OCI-LY7 (cell line): Measurements from ENCODE around the gene FBXW7.

ENCODE experiments used
- EZH2phosphoT487 ChIP-seq: fragments of 200-600 bp; sonication (generic); IDR thresholded peaks from 2 replicates; pipeline ENCODE4 v1.6.1; 2018; ENCODE audit warnings: low read depth, borderline replicate concordance, mild to moderate bottlenecking, mixed run types, antibody characterized with exemption, low read length, moderate library complexity, mixed read lengths
- TF ChIP-seq, protein P1 (sequence below): fragments of 200-600 bp; sonication (generic); conservative IDR thresholded peaks from 2 replicates; pipeline ENCODE4 v1.5.1; 2014; ENCODE audit warnings: mild to moderate bottlenecking, antibody characterized with exemption, low read length, moderate library complexity, mixed read lengths

DNA sequence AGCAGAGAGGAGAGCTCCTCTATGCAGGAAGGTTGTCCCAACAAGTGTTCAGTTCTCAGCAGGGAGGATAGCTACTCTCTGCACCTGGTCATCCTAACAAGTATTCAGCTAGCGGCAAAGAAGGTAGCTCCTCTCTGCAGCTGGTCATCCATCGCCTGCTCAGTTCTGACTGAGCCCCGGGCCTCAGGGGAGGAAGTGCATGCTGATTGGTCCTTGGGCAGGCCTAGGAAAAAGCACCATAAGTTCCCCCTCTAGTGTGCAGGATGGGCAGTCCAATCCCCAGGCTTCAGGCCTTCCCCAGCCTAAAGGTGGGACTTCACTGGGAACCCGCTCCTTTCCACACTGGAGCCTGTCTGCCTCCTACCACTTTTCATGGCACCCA lies 4.4 kb upstream of the FBXW7 start:
- TF ChIP-seq, protein P1, sequence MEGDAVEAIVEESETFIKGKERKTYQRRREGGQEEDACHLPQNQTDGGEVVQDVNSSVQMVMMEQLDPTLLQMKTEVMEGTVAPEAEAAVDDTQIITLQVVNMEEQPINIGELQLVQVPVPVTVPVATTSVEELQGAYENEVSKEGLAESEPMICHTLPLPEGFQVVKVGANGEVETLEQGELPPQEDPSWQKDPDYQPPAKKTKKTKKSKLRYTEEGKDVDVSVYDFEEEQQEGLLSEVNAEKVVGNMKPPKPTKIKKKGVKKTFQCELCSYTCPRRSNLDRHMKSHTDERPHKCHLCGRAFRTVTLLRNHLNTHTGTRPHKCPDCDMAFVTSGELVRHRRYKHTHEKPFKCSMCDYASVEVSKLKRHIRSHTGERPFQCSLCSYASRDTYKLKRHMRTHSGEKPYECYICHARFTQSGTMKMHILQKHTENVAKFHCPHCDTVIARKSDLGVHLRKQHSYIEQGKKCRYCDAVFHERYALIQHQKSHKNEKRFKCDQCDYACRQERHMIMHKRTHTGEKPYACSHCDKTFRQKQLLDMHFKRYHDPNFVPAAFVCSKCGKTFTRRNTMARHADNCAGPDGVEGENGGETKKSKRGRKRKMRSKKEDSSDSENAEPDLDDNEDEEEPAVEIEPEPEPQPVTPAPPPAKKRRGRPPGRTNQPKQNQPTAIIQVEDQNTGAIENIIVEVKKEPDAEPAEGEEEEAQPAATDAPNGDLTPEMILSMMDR, result no peak
- no peak for TF ChIP-seq EZH2phosphoT487
